ENCODE measurements around the gene CCSER1. TPM values are rescaled to one million over a fixed set of nuclear protein-coding genes. Genes with fewer than 3 reads are reported as not detected.

CCSER1 gene
- total and polyA plus RNA-seq, 4 donors, result 0.18 to 2.3 (median 1.2) TPM

- no peak for TF ChIP-seq CTCF (IDR thresholded peaks at IDR 0.05; ENCODE audit: low read depth, low read length, missing input control)
- TF ChIP-seq NR2F2 (IDR thresholded peaks at IDR 0.05), result no peak
- no peak for TF ChIP-seq GABPA (IDR thresholded peaks at IDR 0.05 in 1 of 2, conservative IDR thresholded peaks at IDR 0.05 in 1 of 2)
Measured at GRCh38 chr4:90152024-90152423, 24.8 kb downstream of the CCSER1 start (continued).

DNA sequence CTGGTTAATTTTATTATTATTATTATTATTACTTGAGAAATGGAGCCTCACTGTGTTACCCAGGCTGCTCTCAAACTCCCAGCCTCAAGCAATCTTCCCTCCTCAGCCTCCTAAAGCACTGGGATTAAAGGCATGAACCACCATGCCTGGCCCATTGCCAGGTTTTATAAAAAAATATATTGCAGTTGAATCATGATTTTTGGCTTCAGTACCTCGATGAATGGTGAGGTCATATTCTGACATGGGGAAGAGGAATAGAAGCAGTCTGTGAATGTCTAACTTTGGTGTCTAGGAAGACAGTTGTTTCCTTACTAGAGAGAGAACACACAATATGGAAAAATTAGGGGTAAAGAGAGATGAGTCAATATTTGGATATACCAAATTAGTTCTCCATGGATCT, 32.0 kb downstream of the CCSER1 start:
- Histone ChIP-seq H3K36me3 (ENCODE audit: control insufficient read depth in 4 of 4, insufficient read depth in 3 of 4, low read depth in 1 of 4, low read length in 3 of 4) (no peaks in the 10 kb centered on the region), H3K4me3 (ENCODE audit: low read depth in 1 of 3, low read length in 3 of 3) (no peak overlapping the region), H3K27me3 (ENCODE audit: control insufficient read depth in 4 of 4, insufficient read depth in 4 of 4, low read length in 3 of 4) (no peaks in the 10 kb centered on the region), H3K9me3 (ENCODE audit: control insufficient read depth in 4 of 4, low read length in 3 of 4) (no peaks in the 10 kb centered on the region), H3K4me1 (ENCODE audit: control insufficient read depth in 4 of 4, insufficient read depth in 4 of 4, low read length in 3 of 4) (no peaks in the 10 kb centered on the region), H3K9ac (ENCODE audit: low read depth in 1 of 2, low read length in 2 of 2) (no peak overlapping the region), H3K27ac (ENCODE audit: low read depth in 1 of 2, low read length in 2 of 2) (no peak overlapping the region)
- TF ChIP-seq GABPA (IDR thresholded peaks at IDR 0.05 in 1 of 2, conservative IDR thresholded peaks at IDR 0.05 in 1 of 2) (no peak), TAF1 (conservative IDR thresholded peaks at IDR 0.05) (no peak), CTCF (IDR thresholded peaks at IDR 0.05; ENCODE audit: low read depth, low read length, missing input control) (no peak), EGR1 (IDR thresholded peaks at IDR 0.05; ENCODE audit: low read depth in 2 of 2) (no peak), RAD21 (IDR thresholded peaks at IDR 0.05) (no peak), JUND (IDR thresholded peaks at IDR 0.05) (no peak), NR2F2 (IDR thresholded peaks at IDR 0.05) (no peak), MAX (IDR thresholded peaks at IDR 0.05) (no peak), HNF4A (conservative IDR thresholded peaks at IDR 0.05) (no peak), FOXA1 (IDR thresholded peaks at IDR 0.05) (no peak), HNF4G (IDR thresholded peaks at IDR 0.05) (no peak), SP1 (IDR thresholded peaks at IDR 0.05) (no peak), FOXA2 (IDR thresholded peaks at IDR 0.05) (no peak), YY1 (IDR thresholded peaks at IDR 0.05) (no peak), RXRA (IDR thresholded peaks at IDR 0.05) (no peak)
- TF ChIP-seq, protein P1, sequence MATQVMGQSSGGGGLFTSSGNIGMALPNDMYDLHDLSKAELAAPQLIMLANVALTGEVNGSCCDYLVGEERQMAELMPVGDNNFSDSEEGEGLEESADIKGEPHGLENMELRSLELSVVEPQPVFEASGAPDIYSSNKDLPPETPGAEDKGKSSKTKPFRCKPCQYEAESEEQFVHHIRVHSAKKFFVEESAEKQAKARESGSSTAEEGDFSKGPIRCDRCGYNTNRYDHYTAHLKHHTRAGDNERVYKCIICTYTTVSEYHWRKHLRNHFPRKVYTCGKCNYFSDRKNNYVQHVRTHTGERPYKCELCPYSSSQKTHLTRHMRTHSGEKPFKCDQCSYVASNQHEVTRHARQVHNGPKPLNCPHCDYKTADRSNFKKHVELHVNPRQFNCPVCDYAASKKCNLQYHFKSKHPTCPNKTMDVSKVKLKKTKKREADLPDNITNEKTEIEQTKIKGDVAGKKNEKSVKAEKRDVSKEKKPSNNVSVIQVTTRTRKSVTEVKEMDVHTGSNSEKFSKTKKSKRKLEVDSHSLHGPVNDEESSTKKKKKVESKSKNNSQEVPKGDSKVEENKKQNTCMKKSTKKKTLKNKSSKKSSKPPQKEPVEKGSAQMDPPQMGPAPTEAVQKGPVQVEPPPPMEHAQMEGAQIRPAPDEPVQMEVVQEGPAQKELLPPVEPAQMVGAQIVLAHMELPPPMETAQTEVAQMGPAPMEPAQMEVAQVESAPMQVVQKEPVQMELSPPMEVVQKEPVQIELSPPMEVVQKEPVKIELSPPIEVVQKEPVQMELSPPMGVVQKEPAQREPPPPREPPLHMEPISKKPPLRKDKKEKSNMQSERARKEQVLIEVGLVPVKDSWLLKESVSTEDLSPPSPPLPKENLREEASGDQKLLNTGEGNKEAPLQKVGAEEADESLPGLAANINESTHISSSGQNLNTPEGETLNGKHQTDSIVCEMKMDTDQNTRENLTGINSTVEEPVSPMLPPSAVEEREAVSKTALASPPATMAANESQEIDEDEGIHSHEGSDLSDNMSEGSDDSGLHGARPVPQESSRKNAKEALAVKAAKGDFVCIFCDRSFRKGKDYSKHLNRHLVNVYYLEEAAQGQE (IDR thresholded peaks at IDR 0.05), result no peak
- TF ChIP-seq, protein P2, sequence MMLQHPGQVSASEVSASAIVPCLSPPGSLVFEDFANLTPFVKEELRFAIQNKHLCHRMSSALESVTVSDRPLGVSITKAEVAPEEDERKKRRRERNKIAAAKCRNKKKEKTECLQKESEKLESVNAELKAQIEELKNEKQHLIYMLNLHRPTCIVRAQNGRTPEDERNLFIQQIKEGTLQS (IDR thresholded peaks at IDR 0.05), result no peak
- TF ChIP-seq, protein P3, sequence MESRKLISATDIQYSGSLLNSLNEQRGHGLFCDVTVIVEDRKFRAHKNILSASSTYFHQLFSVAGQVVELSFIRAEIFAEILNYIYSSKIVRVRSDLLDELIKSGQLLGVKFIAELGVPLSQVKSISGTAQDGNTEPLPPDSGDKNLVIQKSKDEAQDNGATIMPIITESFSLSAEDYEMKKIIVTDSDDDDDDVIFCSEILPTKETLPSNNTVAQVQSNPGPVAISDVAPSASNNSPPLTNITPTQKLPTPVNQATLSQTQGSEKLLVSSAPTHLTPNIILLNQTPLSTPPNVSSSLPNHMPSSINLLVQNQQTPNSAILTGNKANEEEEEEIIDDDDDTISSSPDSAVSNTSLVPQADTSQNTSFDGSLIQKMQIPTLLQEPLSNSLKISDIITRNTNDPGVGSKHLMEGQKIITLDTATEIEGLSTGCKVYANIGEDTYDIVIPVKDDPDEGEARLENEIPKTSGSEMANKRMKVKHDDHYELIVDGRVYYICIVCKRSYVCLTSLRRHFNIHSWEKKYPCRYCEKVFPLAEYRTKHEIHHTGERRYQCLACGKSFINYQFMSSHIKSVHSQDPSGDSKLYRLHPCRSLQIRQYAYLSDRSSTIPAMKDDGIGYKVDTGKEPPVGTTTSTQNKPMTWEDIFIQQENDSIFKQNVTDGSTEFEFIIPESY (IDR thresholded peaks at IDR 0.05), result no peak
- no peak for DNase-seq (ENCODE audit: low spot score)
- WGBS, result 62% methylated on average over 1 of the region's 1 CpG

All from liver (tissue), 9 donors.